ENCODE data around the gene CTRB2.
"Not testable (repeated sequence)": the region's sequence is repeated elsewhere in the genome, so short reads cannot be mapped to it uniquely, and the experiment has no call there.

The CTRB2 gene

GRCh38 chr16:75225092-75225491 lies 18.1 kb upstream of the CTRB2 start:
- TF ChIP-seq ELF4 (IDR thresholded peaks at IDR 0.05) (no peak), SUZ12 (IDR thresholded peaks at IDR 0.05) (no peak), ARNT (IDR thresholded peaks at IDR 0.05) (no peak)
- no peak for DNase-seq (ENCODE audit: extremely low spot score)
- CTCF ChIA-PET = no interaction called here
- POLR2A ChIA-PET = no interaction called here

- POLR2A ChIA-PET = no interaction called here
- TF ChIP-seq, protein P1, sequence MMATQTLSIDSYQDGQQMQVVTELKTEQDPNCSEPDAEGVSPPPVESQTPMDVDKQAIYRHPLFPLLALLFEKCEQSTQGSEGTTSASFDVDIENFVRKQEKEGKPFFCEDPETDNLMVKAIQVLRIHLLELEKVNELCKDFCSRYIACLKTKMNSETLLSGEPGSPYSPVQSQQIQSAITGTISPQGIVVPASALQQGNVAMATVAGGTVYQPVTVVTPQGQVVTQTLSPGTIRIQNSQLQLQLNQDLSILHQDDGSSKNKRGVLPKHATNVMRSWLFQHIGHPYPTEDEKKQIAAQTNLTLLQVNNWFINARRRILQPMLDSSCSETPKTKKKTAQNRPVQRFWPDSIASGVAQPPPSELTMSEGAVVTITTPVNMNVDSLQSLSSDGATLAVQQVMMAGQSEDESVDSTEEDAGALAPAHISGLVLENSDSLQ (IDR thresholded peaks at IDR 0.05) = no peak
- TF ChIP-seq FOXA1 (IDR thresholded peaks at IDR 0.05) = no peak
- no peak for TF ChIP-seq BHLHE40 (IDR thresholded peaks at IDR 0.05; ENCODE audit: borderline replicate concordance)
- no peak for TF ChIP-seq LEF1 (IDR thresholded peaks at IDR 0.05; ENCODE audit: borderline replicate concordance)
- TF ChIP-seq ZNF384 (IDR thresholded peaks at IDR 0.05) = no peak
- TF ChIP-seq L3MBTL2 (conservative IDR thresholded peaks at IDR 0.05) = no peak
- CTCF ChIA-PET = no interaction called here
- no peak for DNase-seq (ENCODE audit: extremely low spot score)
These were observed 17.5 kb upstream of the CTRB2 start for GRCh38 chr16:75224306-75225082.

- CTCF ChIA-PET; DNase-seq (ENCODE audit: extremely low spot score); POLR2A ChIA-PET: not testable (repeated sequence)
These were observed 16.2 kb upstream of the CTRB2 start for GRCh38 chr16:75223129-75223528.

GRCh38 chr16:75222271-75222783 lies 15.4 kb upstream of the CTRB2 start:
- no peak for TF ChIP-seq BHLHE40 (IDR thresholded peaks at IDR 0.05; ENCODE audit: borderline replicate concordance)
- TF ChIP-seq FOXK2 (IDR thresholded peaks at IDR 0.05) = no peak
- TF ChIP-seq CTBP1 (IDR thresholded peaks at IDR 0.05; ENCODE audit: borderline replicate concordance) = no peak
- CTCF ChIA-PET = no interaction called here
- no peak for DNase-seq (ENCODE audit: extremely low spot score)
- POLR2A ChIA-PET = no interaction called here

GRCh38 chr16:75219838-75220237 lies 12.9 kb upstream of the CTRB2 start:
- DNase-seq (ENCODE audit: extremely low spot score) = no peak
- CTCF ChIA-PET = no interaction called here
- TF ChIP-seq, protein P1 (IDR thresholded peaks at IDR 0.05) = no peak
- no peak for TF ChIP-seq NFRKB (IDR thresholded peaks at IDR 0.05)
- TF ChIP-seq FOXK2 (IDR thresholded peaks at IDR 0.05) = no peak
- no peak for TF ChIP-seq SUZ12 (IDR thresholded peaks at IDR 0.05)
- no peak for TF ChIP-seq FOXM1 (IDR thresholded peaks at IDR 0.05; ENCODE audit: borderline replicate concordance)
- TF ChIP-seq ZNF384 (IDR thresholded peaks at IDR 0.05) = no peak
- no peak for TF ChIP-seq BHLHE40 (IDR thresholded peaks at IDR 0.05; ENCODE audit: borderline replicate concordance)
- no peak for TF ChIP-seq L3MBTL2 (conservative IDR thresholded peaks at IDR 0.05)
- POLR2A ChIA-PET = no interaction called here

DNA sequence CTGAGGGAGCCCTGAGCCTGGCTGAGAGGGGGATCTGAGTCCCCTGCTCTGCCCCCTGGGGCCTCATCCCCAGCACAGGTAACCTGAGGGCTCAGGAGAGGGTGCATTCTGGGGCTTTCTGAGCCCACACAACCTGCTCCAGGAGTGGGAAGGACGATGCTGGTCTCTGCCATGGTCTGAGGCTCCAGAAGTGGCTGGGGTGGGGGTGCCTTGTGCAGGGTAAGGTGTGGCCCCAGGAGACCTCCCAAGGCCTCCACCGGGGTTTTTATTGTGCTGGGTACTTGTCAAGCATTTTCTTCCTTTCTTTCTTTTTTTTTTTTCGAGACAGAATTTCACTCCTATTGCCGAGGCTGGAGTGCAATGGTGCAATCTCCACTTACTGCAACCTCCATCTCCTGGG lies 12.1 kb upstream of the CTRB2 start:
- TF ChIP-seq FOXK2 (IDR thresholded peaks at IDR 0.05) = no peak
- POLR2A ChIA-PET = no interaction called here
- DNase-seq (ENCODE audit: extremely low spot score) = no peak
- CTCF ChIA-PET = no interaction called here

GRCh38 chr16:75218256-75219076 lies 11.5 kb upstream of the CTRB2 start, which contains the start of gene CTRB1:
Gene CTRB1, plus strand, starts transcription at chr16:75218988. Its CDS starts 20 bp downstream, at chr16:75219008.
- no peak for DNase-seq (ENCODE audit: extremely low spot score)
- no peak for TF ChIP-seq ZNF384 (IDR thresholded peaks at IDR 0.05)
- no peak for TF ChIP-seq LEF1 (IDR thresholded peaks at IDR 0.05; ENCODE audit: borderline replicate concordance)
- TF ChIP-seq HDGF (IDR thresholded peaks at IDR 0.05; ENCODE audit: borderline replicate concordance) = no peak
- TF ChIP-seq ELF4 (IDR thresholded peaks at IDR 0.05) = no peak
- TF ChIP-seq SP1 (IDR thresholded peaks at IDR 0.05) = no peak
- TF ChIP-seq CTBP1 (IDR thresholded peaks at IDR 0.05; ENCODE audit: borderline replicate concordance) = no peak
- no peak for TF ChIP-seq ARNT (IDR thresholded peaks at IDR 0.05)
- no peak for TF ChIP-seq BHLHE40 (IDR thresholded peaks at IDR 0.05; ENCODE audit: borderline replicate concordance)
- no peak for TF ChIP-seq L3MBTL2 (conservative IDR thresholded peaks at IDR 0.05)
- TF ChIP-seq TARDBP (IDR thresholded peaks at IDR 0.05) = no peak
- TF ChIP-seq FOXA1 (IDR thresholded peaks at IDR 0.05) = no peak
- no peak for TF ChIP-seq FOXK2 (IDR thresholded peaks at IDR 0.05)
- TF ChIP-seq NFRKB (IDR thresholded peaks at IDR 0.05) = no peak
- TF ChIP-seq, protein P1 (IDR thresholded peaks at IDR 0.05) = no peak
- no peak for TF ChIP-seq SUZ12 (IDR thresholded peaks at IDR 0.05)
- POLR2A ChIA-PET = no interaction called here
- CTCF ChIA-PET = no interaction called here
